Activated CD4-positive, alpha-beta memory T cell treated with anti-CD3 and anti-CD28 coated beads, Interleukin-2, amount 10 ng/mL, durations not matched to agents 7 days and 5 days (primary cell): ENCODE data around the gene KDSR. TPM values are rescaled to one million over a fixed set of nuclear protein-coding genes. Genes with fewer than 3 reads are reported as not detected.

Experiments
- CTCF ChIA-PET: fragments of 350-600 bp; sonication (Branson Sonifier 250); formaldehyde crosslinking; loops from one replicate; lab custom pipeline; 2021; ENCODE audit warnings: antibody characterized with exemption, inconsistent platforms; lab: Charles Lee
- POLR2A ChIA-PET: fragments of 350-600 bp; sonication (Branson Sonifier 250); formaldehyde crosslinking; loops from one replicate; lab custom pipeline; 2021; ENCODE audit warnings: antibody characterized with exemption; lab: Charles Lee
- DNase-seq: peaks from one replicate; pipeline ENCODE4 v3.0.0-alpha.2; 2020
- H3K27ac Mint-ChIP-seq: one replicate; pipeline ENCODE4 v1.8.0; 2021; ENCODE audit warnings: mild to moderate bottlenecking, mixed read lengths
- H3K27me3 Mint-ChIP-seq: one replicate; pipeline ENCODE4 v1.8.0; 2021; ENCODE audit warnings: mixed read lengths
- H3K36me3 Mint-ChIP-seq: one replicate; pipeline ENCODE4 v1.8.0; 2021; ENCODE audit warnings: low read depth, mixed read lengths
- H3K4me1 Mint-ChIP-seq: one replicate; pipeline ENCODE4 v1.8.0; 2021; ENCODE audit warnings: mixed read lengths
- H3K4me3 Mint-ChIP-seq: one replicate; pipeline ENCODE4 v1.8.0; 2021; ENCODE audit warnings: mild to moderate bottlenecking, mixed read lengths
- H3K9me3 Mint-ChIP-seq: one replicate; pipeline ENCODE4 v1.8.0; 2021; ENCODE audit warnings: mixed read lengths
- total RNA-seq, 2 experiments: library from RNA; stranded (reverse); gene quantifications; one replicate each; pipeline ENCODE4 v1.2.3, GENCODE V29; 2021

The KDSR gene
- total RNA-seq, 2 experiments from 2014 or later, result 60.9 to 66.4 TPM

GRCh38 chr18:63284827-63285733 is 81.9 kb downstream of the KDSR start:
- Mint-ChIP-seq H3K27ac (no peak overlapping the region), H3K9me3 (no peaks in the 10 kb centered on the region), H3K4me1 (peaks cover 44% of the 10 kb centered on the region), H3K36me3 (peaks cover 61% of the 10 kb centered on the region), H3K4me3 (no peak overlapping the region), H3K27me3 (no peaks in the 10 kb centered on the region)
- ChIA-PET POLR2A (interaction anchor here (0.6 kb wide), 1 partner anchor 93 kb away, joined by 3 read pairs; no protein-coding TSS in a partner anchor), CTCF (interaction anchor here (1.0 kb wide), 1 partner anchor 59 kb away, joined by 3 read pairs; no protein-coding TSS in a partner anchor)
- DNase-seq, result no peak

- CTCF ChIA-PET, result interaction anchor here (1.0 kb wide), 1 partner anchor 58 kb away, joined by 3 read pairs; no protein-coding TSS in a partner anchor
- Mint-ChIP-seq H3K27me3 (no peaks in the 10 kb centered on the region), H3K4me1 (peaks cover 45% of the 10 kb centered on the region), H3K9me3 (no peaks in the 10 kb centered on the region), H3K36me3 (peaks cover 62% of the 10 kb centered on the region), H3K27ac (no peak overlapping the region), H3K4me3 (no peak overlapping the region)
- POLR2A ChIA-PET, result interaction anchor here (0.6 kb wide), 1 partner anchor 92 kb away, joined by 3 read pairs; no protein-coding TSS in a partner anchor
- DNase-seq, result no peak
Observed at GRCh38 chr18:63284173-63284799, 82.7 kb downstream of the KDSR start.

- Mint-ChIP-seq H3K4me1 (peaks cover 49% of the 10 kb centered on the region), H3K36me3 (peaks cover 70% of the 10 kb centered on the region), H3K9me3 (no peaks in the 10 kb centered on the region), H3K27ac (no peak overlapping the region), H3K4me3 (no peak overlapping the region), H3K27me3 (no peaks in the 10 kb centered on the region)
- ChIA-PET POLR2A (no interaction called here), CTCF (interaction anchor here (1.2 to 1.4 kb wide), 2 partner anchors 10 to 34 kb away, joined by 4 to 5 read pairs; no protein-coding TSS in a partner anchor)
- DNase-seq, result no peak
Observed at GRCh38 chr18:63283305-63284094, 83.5 kb downstream of the KDSR start.

GRCh38 chr18:63282793-63283192 is 84.2 kb downstream of the KDSR start:
- H3K27me3 Mint-ChIP-seq, result no peaks in the 10 kb centered on the region
- ChIA-PET POLR2A (no interaction called here), CTCF (interaction anchor here (1.2 to 1.4 kb wide), 2 partner anchors 9 to 35 kb away, joined by 4 to 5 read pairs; no protein-coding TSS in a partner anchor)
- H3K36me3 Mint-ChIP-seq, result peaks cover 77% of the 10 kb centered on the region
- no peak for DNase-seq
- peaks cover 56% of the 10 kb centered on the region for H3K4me1 Mint-ChIP-seq
- H3K4me3 Mint-ChIP-seq, result no peak overlapping the region
- no peaks in the 10 kb centered on the region for H3K9me3 Mint-ChIP-seq
- no peak overlapping the region for H3K27ac Mint-ChIP-seq

Other genes with a start within 250 kb of the KDSR start
- 100 to 1,000 TPM; 102 to 109 TPM for gene BCL2, start 47.4 kb downstream of the KDSR start, total RNA-seq
- gene VPS4B, start 55.3 kb upstream of the KDSR start, total RNA-seq, result 10 to 100 TPM; 72.4 to 77.0 TPM
- not detected for gene SERPINB5, start 109.8 kb upstream of the KDSR start, total RNA-seq
- not detected for gene SERPINB12, start 175.2 kb upstream of the KDSR start, total RNA-seq
- gene SERPINB13, start 220.1 kb upstream of the KDSR start, total RNA-seq, result not detected